Fibroblast of peridontal ligament (primary cell): Measurements from ENCODE around the gene EIF3F.
A peak's percentile ranks its signal among the peaks of the same experiment; 100 is the strongest.

ENCODE experiments used
- DNase-seq: peaks from one replicate; pipeline ENCODE4 v3.0.0-alpha.2; 2010; ENCODE audit errors: extremely low read depth

The EIF3F gene

GRCh38 chr11:8021920-8022319 lies 34.8 kb downstream of the EIF3F start:
- no peak for DNase-seq

GRCh38 chr11:8022876-8023275 lies 35.7 kb downstream of the EIF3F start:
- DNase-seq = peak; percentile 37

GRCh38 chr11:8023831-8024555 lies 36.9 kb downstream of the EIF3F start:
- DNase-seq = peak; percentile 50

- no peak for DNase-seq
Measured at GRCh38 chr11:8025123-8025522, 38.0 kb downstream of the EIF3F start.

- DNase-seq = peak; percentile 81
Measured at GRCh38 chr11:8025816-8026215, 38.7 kb downstream of the EIF3F start.

- no peak for DNase-seq
Measured at GRCh38 chr11:8026982-8027381, 39.8 kb downstream of the EIF3F start.

GRCh38 chr11:8028766-8029165 lies 41.6 kb downstream of the EIF3F start:
- no peak for DNase-seq

GRCh38 chr11:8030526-8031247 lies 43.5 kb downstream of the EIF3F start:
- no peak for DNase-seq

- no peak for DNase-seq
Measured at GRCh38 chr11:8031248-8032115, 44.3 kb downstream of the EIF3F start.

- no peak for DNase-seq
Measured at GRCh38 chr11:8032122-8032521, 45.0 kb downstream of the EIF3F start.

- no peak for DNase-seq
Measured at GRCh38 chr11:8032576-8033304, 45.6 kb downstream of the EIF3F start.

- DNase-seq = peak; percentile 86
Measured at GRCh38 chr11:8033305-8034105, 46.4 kb downstream of the EIF3F start.

GRCh38 chr11:8034106-8034585 lies 47.0 kb downstream of the EIF3F start:
- no peak for DNase-seq

GRCh38 chr11:8034604-8035190 lies 47.6 kb downstream of the EIF3F start:
- no peak for DNase-seq

GRCh38 chr11:8035200-8035855 lies 48.2 kb downstream of the EIF3F start:
- peak; percentile 16 for DNase-seq

GRCh38 chr11:8036002-8036802 lies 49.1 kb downstream of the EIF3F start:
- DNase-seq = no peak

GRCh38 chr11:8036986-8037385 lies 49.8 kb downstream of the EIF3F start:
- DNase-seq = no peak

- no peak for DNase-seq
Measured at GRCh38 chr11:8038393-8038792, 51.3 kb downstream of the EIF3F start.
